Stimulated activated CD8-positive, alpha-beta memory T cell treated with anti-CD3 and anti-CD28 coated beads, Interleukin-4, amount 100 ng/mL, for 24 hours (primary cell): ENCODE measurements around the gene AGO1.

ENCODE experiments used
- DNase-seq: peaks from one replicate; pipeline ENCODE4 v3.0.0-alpha.2; 2020; ENCODE audit warnings: low read depth

The AGO1 gene

GRCh38 chr1:35882945-35883634 lies at the start of gene AGO1:
AGO1 (plus strand) TSS chr1:35883209; CDS start chr1:35883422, 213 bp downstream.
- DNase-seq, result peak; percentile 96

- DNase-seq, result no peak
Observed at GRCh38 chr1:35833395-35833794, 49.6 kb upstream of the AGO1 start.

GRCh38 chr1:35834218-35834617 lies 48.8 kb upstream of the AGO1 start:
- no peak for DNase-seq

- DNase-seq, result no peak
Observed at GRCh38 chr1:35835398-35835797, 47.6 kb upstream of the AGO1 start.

GRCh38 chr1:35836734-35837133 lies 46.3 kb upstream of the AGO1 start:
- no peak for DNase-seq

GRCh38 chr1:35838693-35839245 lies 44.2 kb upstream of the AGO1 start:
- DNase-seq, result no peak

- no peak for DNase-seq
Observed at GRCh38 chr1:35844826-35845225, 38.2 kb upstream of the AGO1 start.

- no peak for DNase-seq
Observed at GRCh38 chr1:35845766-35846165, 37.2 kb upstream of the AGO1 start.

GRCh38 chr1:35847935-35848565 lies 35.0 kb upstream of the AGO1 start:
- no peak for DNase-seq

GRCh38 chr1:35850051-35850450 lies 33.0 kb upstream of the AGO1 start:
- DNase-seq, result no peak

GRCh38 chr1:35850716-35851115 lies 32.3 kb upstream of the AGO1 start:
- no peak for DNase-seq

GRCh38 chr1:35851132-35851869 lies 31.7 kb upstream of the AGO1 start:
- no peak for DNase-seq

GRCh38 chr1:35852241-35852640 lies 30.8 kb upstream of the AGO1 start:
- no peak for DNase-seq

GRCh38 chr1:35854989-35855700 lies 27.9 kb upstream of the AGO1 start:
- DNase-seq, result no peak

GRCh38 chr1:35856964-35857363 lies 26.0 kb upstream of the AGO1 start:
- DNase-seq, result no peak

- no peak for DNase-seq
Observed at GRCh38 chr1:35857830-35858229, 25.2 kb upstream of the AGO1 start.

GRCh38 chr1:35860696-35861095 lies 22.3 kb upstream of the AGO1 start:
- no peak for DNase-seq

GRCh38 chr1:35863136-35863535 lies 19.9 kb upstream of the AGO1 start:
- no peak for DNase-seq

GRCh38 chr1:35863881-35864625 lies 19.0 kb upstream of the AGO1 start:
- DNase-seq, result no peak

GRCh38 chr1:35864813-35865212 lies 18.2 kb upstream of the AGO1 start:
- no peak for DNase-seq

- no peak for DNase-seq
Observed at GRCh38 chr1:35866991-35867390, 16.0 kb upstream of the AGO1 start.
